Heart left ventricle (tissue), 16 donors: ENCODE measurements around the gene DGUOK. TPM values are rescaled to one million over a fixed set of nuclear protein-coding genes. Genes with fewer than 3 reads are reported as not detected.

Experiments
- ATAC-seq, 4 donors: fragments of 200-7000 bp; cut with Tn5 transposase; one replicate each; pipeline ENCODE4 v1.9.1; 2020 to 2022; ENCODE audit warnings: moderate library complexity in 4 of 4, mild to moderate bottlenecking in 3 of 4, moderate number of reproducible peaks in 1 of 4
- DNase-seq, 5 donors: peaks; one replicate each; pipeline ENCODE4 v3.0.0-alpha.2; 2020
- H3K27ac ChIP-seq, 12 donors: fragments of 200-600 bp; sonication (generic) in 4 of 12; one replicate each; pipeline versions ENCODE4 v1.5.0 to v1.8.0; 2016 to 2022; ENCODE audit warnings: mild to moderate bottlenecking in 2 of 12
- H3K27me3 ChIP-seq, 9 donors: fragments of 200-600 bp; sonication (generic) in 2 of 9; one replicate each; pipeline versions ENCODE4 v1.5.1 to v1.8.0; 2016 to 2022; ENCODE audit warnings: mild to moderate bottlenecking in 3 of 9
- H3K36me3 ChIP-seq, 9 donors: fragments of 200-600 bp; sonication (generic) in 2 of 9; one replicate each; pipeline versions ENCODE4 v1.5.0 to v1.8.0; 2018 to 2022; ENCODE audit warnings: mild to moderate bottlenecking in 2 of 9
- H3K4me1 ChIP-seq, 12 donors: fragments of 200-600 bp; sonication (generic) in 4 of 12; one replicate each; pipeline versions ENCODE4 v1.5.0 to v1.8.0; 2016 to 2022; ENCODE audit warnings: mild to moderate bottlenecking in 3 of 12
- H3K4me3 ChIP-seq, 12 donors: fragments of 200-600 bp; sonication (generic) in 4 of 12; one replicate each; pipeline versions ENCODE4 v1.5.0 to v1.8.0; 2017 to 2022; ENCODE audit warnings: mild to moderate bottlenecking in 9 of 12, moderate library complexity in 4 of 12
- H3K9me3 ChIP-seq, 12 donors: fragments of 200-600 bp; sonication (generic) in 4 of 12; one replicate each; pipeline versions ENCODE4 v1.5.0 to v1.8.0; 2016 to 2022; ENCODE audit warnings: mild to moderate bottlenecking in 1 of 12
- POLR2A ChIP-seq, 2 donors: fragments of 450-650 bp; IDR thresholded peaks; one replicate each; pipeline ENCODE4 v1.6.1; 2017; ENCODE audit warnings: antibody characterized with exemption in 2 of 2, mild to moderate bottlenecking in 2 of 2, moderate library complexity in 2 of 2
- WGBS, 4 donors: extraction: QIAGEN DNeasy Blood & Tissue Kit in 2 of 4; methylation state at CpG; one replicate each; pipeline versions ENCODE4 v1.1.5 to v1.1.7; 2013 to 2018; 5-methylcytosine and 5-hydroxymethylcytosine counted together
- intact Hi-C, 10 donors: fragments of 100-400 bp; cut with DNase I; formaldehyde crosslinking; loops; one replicate each; pipeline versions ENCODE4 v1.11.1 to v1.14.2; 2022
- polyA plus RNA-seq, 2 donors: library from polyadenylated mRNA; stranded (reverse); fragments of 200-250 nt; gene quantifications; one replicate each; pipeline ENCODE4 v1.2.3, GENCODE V29; 2013
- total RNA-seq, 9 donors: library from RNA; depleted of rRNA in 2 of 9; stranded (reverse); fragments of >200 nt in 2 of 9; fragmentation: NEBNext Ultra II Directional in 3 of 9; extraction: Animal tissue kit (Norgen Biotek cat#: 25700) in 3 of 9; gene quantifications; one replicate each; pipeline versions ENCODE4 v1.1.0 to v1.2.4, GENCODE V29; 2016 to 2023
- TF ChIP-seq, protein P1 (sequence below), 12 donors: fragments of 200-600 bp; sonication (generic) in 4 of 12; IDR thresholded peaks; one replicate each; pipeline versions ENCODE4 v1.5.0 to v1.8.0; 2018 to 2022; ENCODE audit warnings: antibody characterized with exemption in 12 of 12, mild to moderate bottlenecking in 5 of 12
- donor health status: ischemic (EF 13 %, LVEDD 7.1; RV severe dilation, severe dysfunction).
- donor health status: healthy with polysubstance abuse.
- donor health status: DM: no; HTN: yes; CAD: no.
- donor health status: DM: no; HTN: no; CAD: no.
- donor health status: ischemic (EF 25% LVEDD 6.9; RV normal size, moderate dysfunction).
- donor health status: ischemic (EF 25% LVEDD 5.7; RV mildly dilated, moderate dysfunction).
- donor health status: healthy.
- donor health status: DM: yes; HTN: yes; CAD: no.
- donor health status: ischemic (EF 35%, LVEDD 5.7; RV mildly dilated, moderate dysfunction).
- donor health status: nonischemic (EF 11% LVEDD 7.7; RV severe dilation, severe dysfunction).
- donor health status: DM: yes; HTN: yes; CAD: no.
- donor health status: PGD.
- donor health status: ischemic (EF 29% LVEDD 5.4; RV normal size, mild dysfunction).
- donor health status: nonischemic (EF 23%, LVEDD 6.1; RV moderate dilation, normal function).

Gene DGUOK
- total and polyA plus RNA-seq, 11 donors, result 22.6 to 49.2 (median 26.1) TPM

DNA sequence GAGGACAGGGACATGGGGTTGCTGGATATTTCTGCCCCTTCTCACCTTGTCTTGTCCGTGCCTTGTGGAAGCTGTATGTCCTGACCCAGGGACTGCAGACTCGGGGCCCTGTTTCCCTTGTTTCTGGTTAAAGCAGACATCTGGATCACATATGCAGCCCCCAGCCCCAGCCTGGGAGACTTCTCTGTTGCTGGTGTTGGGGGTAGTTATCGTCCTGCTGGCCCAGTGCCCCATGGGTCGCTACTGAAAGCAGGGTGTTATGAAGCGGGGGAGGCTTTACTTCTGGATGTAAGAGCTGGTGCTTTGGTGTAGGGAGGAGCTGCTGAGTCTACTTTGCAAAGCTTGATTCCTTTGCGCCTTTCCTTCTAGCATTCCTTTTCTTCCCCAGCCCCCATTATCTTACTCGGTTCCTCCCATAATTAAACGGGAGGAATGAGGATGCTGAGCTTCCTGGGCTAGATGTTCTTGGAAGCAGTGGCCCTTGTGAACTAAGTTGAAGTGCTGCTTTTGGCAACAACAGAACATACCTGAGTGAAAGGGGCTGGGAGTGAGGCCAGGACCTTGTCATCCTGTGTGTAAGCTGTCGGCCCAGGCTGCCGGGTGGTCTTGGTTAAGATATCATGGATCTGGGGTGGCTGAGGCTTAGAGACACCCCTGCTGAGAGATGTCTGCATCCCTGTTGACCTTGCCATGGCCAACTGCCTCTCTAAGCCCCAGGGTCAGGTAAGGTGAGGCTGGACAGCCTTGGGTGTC lies 61.4 kb downstream of the DGUOK start:
- H3K27ac ChIP-seq, result peak overlapping the region in 1 of 12 donors; percentile 53
- H3K27me3 ChIP-seq, result no peaks in the 10 kb centered on the region
- peaks cover 0 to 10% (median 0%) of the 10 kb centered on the region in 9 donors for H3K36me3 ChIP-seq
- peaks cover 0 to 65% (median 33%) of the 10 kb centered on the region in 12 donors for H3K4me1 ChIP-seq
- intact Hi-C loops, result loop anchor here in 5 of 10 donors (5.0 to 10.0 kb wide), 5 partner anchors 61 to 163 kb away; partner anchors contain the start of genes STAMBP (in 4 of the 5) and DGUOK (in 3 of the 5)
- WGBS, 4 donors, result 58 to 66% (median 62%) methylated on average over 10 of the region's 10 CpGs
- no peak for TF ChIP-seq POLR2A (IDR thresholded peaks at IDR 0.05)
- TF ChIP-seq, protein P1, sequence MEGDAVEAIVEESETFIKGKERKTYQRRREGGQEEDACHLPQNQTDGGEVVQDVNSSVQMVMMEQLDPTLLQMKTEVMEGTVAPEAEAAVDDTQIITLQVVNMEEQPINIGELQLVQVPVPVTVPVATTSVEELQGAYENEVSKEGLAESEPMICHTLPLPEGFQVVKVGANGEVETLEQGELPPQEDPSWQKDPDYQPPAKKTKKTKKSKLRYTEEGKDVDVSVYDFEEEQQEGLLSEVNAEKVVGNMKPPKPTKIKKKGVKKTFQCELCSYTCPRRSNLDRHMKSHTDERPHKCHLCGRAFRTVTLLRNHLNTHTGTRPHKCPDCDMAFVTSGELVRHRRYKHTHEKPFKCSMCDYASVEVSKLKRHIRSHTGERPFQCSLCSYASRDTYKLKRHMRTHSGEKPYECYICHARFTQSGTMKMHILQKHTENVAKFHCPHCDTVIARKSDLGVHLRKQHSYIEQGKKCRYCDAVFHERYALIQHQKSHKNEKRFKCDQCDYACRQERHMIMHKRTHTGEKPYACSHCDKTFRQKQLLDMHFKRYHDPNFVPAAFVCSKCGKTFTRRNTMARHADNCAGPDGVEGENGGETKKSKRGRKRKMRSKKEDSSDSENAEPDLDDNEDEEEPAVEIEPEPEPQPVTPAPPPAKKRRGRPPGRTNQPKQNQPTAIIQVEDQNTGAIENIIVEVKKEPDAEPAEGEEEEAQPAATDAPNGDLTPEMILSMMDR (IDR thresholded peaks at IDR 0.05), result no peak
- no peaks in the 10 kb centered on the region for H3K9me3 ChIP-seq
- peak overlapping the region in 9 of 12 donors; percentile 12 to 70 (median 22) for H3K4me3 ChIP-seq
- DNase-seq, result no peak
- no peak for ATAC-seq

DNA sequence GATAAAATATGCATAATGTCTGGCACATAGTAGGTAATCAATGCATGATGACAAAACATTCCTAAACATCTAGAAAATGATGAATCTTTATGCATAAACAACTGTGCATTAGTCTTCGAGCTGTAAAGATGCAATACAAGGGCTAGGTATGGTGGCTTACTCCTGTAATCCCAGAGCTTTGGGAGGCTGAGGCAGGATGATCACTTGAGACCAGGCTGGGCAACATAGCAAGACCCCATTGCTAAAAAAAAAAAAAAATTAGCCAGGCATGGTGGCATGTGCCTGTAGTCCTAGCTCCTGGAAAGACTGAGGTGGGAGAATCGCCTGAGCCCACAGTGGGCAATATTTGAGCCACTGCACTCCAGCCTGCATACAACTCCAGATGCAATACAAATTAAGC lies 63.3 kb downstream of the DGUOK start:
- TF ChIP-seq, protein P1 (IDR thresholded peaks at IDR 0.05), result no peak
- TF ChIP-seq POLR2A (IDR thresholded peaks at IDR 0.05), result no peak
- H3K36me3 ChIP-seq, result peaks cover 0 to 10% (median 0%) of the 10 kb centered on the region in 9 donors
- DNase-seq (no peak), ATAC-seq (no peak)
- intact Hi-C loops, result loop anchor here in 5 of 10 donors (5.0 to 10.0 kb wide), 5 partner anchors 63 to 165 kb away; partner anchors contain the start of genes STAMBP (in 4 of the 5) and DGUOK (in 3 of the 5)
- H3K4me3 ChIP-seq, result no peak overlapping the region
- 96 to 99% (median 97%) methylated on average over 2 of the region's 2 CpGs for WGBS, 4 donors
- H3K27ac ChIP-seq, result no peak overlapping the region
- no peaks in the 10 kb centered on the region for H3K27me3 ChIP-seq
- H3K4me1 ChIP-seq, result peaks cover 0 to 71% (median 23%) of the 10 kb centered on the region in 12 donors
- no peaks in the 10 kb centered on the region for H3K9me3 ChIP-seq

DNA sequence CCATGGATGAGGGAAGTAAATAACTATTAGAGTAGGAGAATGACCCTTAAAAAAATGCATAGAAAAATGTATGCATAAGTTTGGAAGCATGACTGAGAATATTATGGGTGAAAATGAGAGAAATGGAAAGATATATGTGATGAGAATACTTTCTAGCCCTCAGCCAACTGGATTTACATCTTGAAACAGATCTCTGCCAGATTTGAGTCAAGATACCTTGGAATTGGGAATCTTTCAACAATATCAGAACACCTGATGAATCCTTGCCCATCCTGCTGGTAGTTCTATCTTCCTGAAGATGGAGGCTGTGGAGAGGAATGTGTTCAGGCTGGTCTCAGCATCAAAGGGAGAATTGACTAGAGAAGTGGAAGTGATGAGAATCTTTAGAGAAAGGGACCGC lies 63.9 kb downstream of the DGUOK start:
- H3K4me3 ChIP-seq, result no peak overlapping the region
- TF ChIP-seq, protein P1 (IDR thresholded peaks at IDR 0.05), result no peak
- TF ChIP-seq POLR2A (IDR thresholded peaks at IDR 0.05), result no peak
- H3K36me3 ChIP-seq, result peaks cover 0 to 10% (median 0%) of the 10 kb centered on the region in 9 donors
- intact Hi-C loops, result no loop called here
- no peak overlapping the region for H3K27ac ChIP-seq
- 98 to 100% (median 99%) methylated on average over 1 of the region's 1 CpG for WGBS, 4 donors
- no peaks in the 10 kb centered on the region for H3K9me3 ChIP-seq
- peaks cover 0 to 71% (median 23%) of the 10 kb centered on the region in 12 donors for H3K4me1 ChIP-seq
- H3K27me3 ChIP-seq, result no peaks in the 10 kb centered on the region
- DNase-seq, result no peak
- no peak for ATAC-seq

DNA sequence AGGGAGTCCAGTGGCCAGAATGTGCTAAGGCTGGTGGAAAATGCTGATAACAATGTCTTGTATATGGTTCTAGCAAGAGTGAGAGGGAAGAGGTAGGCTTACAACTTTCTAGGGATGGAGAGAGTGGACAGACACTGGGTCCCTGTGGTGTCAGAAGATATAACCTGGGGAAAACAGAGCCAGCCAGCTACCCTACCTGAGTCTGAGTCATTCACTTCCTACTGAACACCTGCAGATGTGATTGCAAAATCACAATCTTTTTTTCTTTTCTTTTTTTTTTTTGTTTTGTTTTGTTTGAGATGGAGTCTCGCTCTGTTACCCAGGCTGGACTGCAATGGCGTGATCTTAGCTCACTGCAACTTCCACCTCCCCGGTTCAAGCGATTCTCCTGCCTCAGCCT lies 65.4 kb downstream of the DGUOK start:
- H3K4me3 ChIP-seq, result no peak overlapping the region
- no peak for TF ChIP-seq POLR2A (IDR thresholded peaks at IDR 0.05)
- TF ChIP-seq, protein P1 (IDR thresholded peaks at IDR 0.05), result no peak
- 95 to 100% (median 98%) methylated on average over 4 of the region's 4 CpGs for WGBS, 4 donors
- DNase-seq (no peak), ATAC-seq (no peak)
- no peaks in the 10 kb centered on the region for H3K27me3 ChIP-seq
- H3K27ac ChIP-seq, result no peak overlapping the region
- H3K9me3 ChIP-seq, result no peaks in the 10 kb centered on the region
- H3K4me1 ChIP-seq, result peaks cover 0 to 63% (median 12%) of the 10 kb centered on the region in 12 donors
- peaks cover 0 to 10% (median 0%) of the 10 kb centered on the region in 9 donors for H3K36me3 ChIP-seq
- intact Hi-C loops, result no loop called here
